22Rv1 (cell line): ENCODE measurements around the gene LITAF.

Experiments
- H3K27ac ChIP-seq: fragments of 450-650 bp; 2 replicates; pipeline ENCODE4 v1.5.1; 2017
- CTCF ChIP-seq: fragments of 450-650 bp; IDR thresholded peaks from 2 replicates; pipeline ENCODE4 v1.5.1; 2017; ENCODE audit warnings: mild to moderate bottlenecking
- ZFX ChIP-seq: fragments of 450-650 bp; IDR thresholded peaks from 2 replicates; pipeline ENCODE4 v1.6.1; 2017; ENCODE audit warnings: antibody characterized with exemption, borderline replicate concordance

Gene LITAF

GRCh38 chr16:11570806-11571205 is 15.9 kb downstream of the LITAF start:
- no peak overlapping the region for H3K27ac ChIP-seq
- TF ChIP-seq CTCF (no peak), ZFX (no peak)

GRCh38 chr16:11570258-11570657 is 16.5 kb downstream of the LITAF start:
- TF ChIP-seq ZFX (no peak), CTCF (no peak)
- H3K27ac ChIP-seq = no peak overlapping the region

- TF ChIP-seq ZFX (no peak), CTCF (no peak)
- H3K27ac ChIP-seq = no peak overlapping the region
Measured at GRCh38 chr16:11566398-11566797, 20.3 kb downstream of the LITAF start.

GRCh38 chr16:11565665-11566064 is 21.1 kb downstream of the LITAF start:
- no peak for TF ChIP-seq ZFX
- no peak for TF ChIP-seq CTCF
- H3K27ac ChIP-seq = no peak overlapping the region

GRCh38 chr16:11564046-11564926 is 22.4 kb downstream of the LITAF start:
- TF ChIP-seq ZFX (no peak), CTCF (no peak)
- H3K27ac ChIP-seq = no peak overlapping the region

GRCh38 chr16:11563493-11564040 is 23.2 kb downstream of the LITAF start:
- no peak overlapping the region for H3K27ac ChIP-seq
- TF ChIP-seq CTCF (no peak), ZFX (no peak)

GRCh38 chr16:11562941-11563340 is 23.8 kb downstream of the LITAF start:
- TF ChIP-seq CTCF = no peak
- TF ChIP-seq ZFX = no peak
- no peak overlapping the region for H3K27ac ChIP-seq
